Loucy (cell line): Measurements from ENCODE around the gene CHERP.
"Not testable (repeated sequence)": the region's sequence is repeated elsewhere in the genome, so short reads cannot be mapped to it uniquely, and the experiment has no call there.

Experiments
- H2AFZ ChIP-seq: fragments of 200-600 bp; sonication (generic); 2 replicates; pipeline ENCODE4 v1.6.0; 2016; ENCODE audit warnings: antibody characterized with exemption, mild to moderate bottlenecking, low read length, moderate library complexity
- H3F3A ChIP-seq: fragments of 200-600 bp; 2 replicates; pipeline ENCODE4 v1.6.0; 2016; ENCODE audit warnings: antibody characterized with exemption, low read depth, mild to moderate bottlenecking
- H3K27me3 ChIP-seq: fragments of 200-600 bp; sonication (generic); 2 replicates; pipeline ENCODE4 v1.6.1; 2014; ENCODE audit warnings: low read length, mild to moderate bottlenecking; ENCODE audit not compliant: insufficient read depth, poor library complexity, severe bottlenecking
- H3K36me3 ChIP-seq: fragments of 200-600 bp; sonication (generic); 2 replicates; pipeline ENCODE4 v1.6.1; 2016; ENCODE audit warnings: low read length; ENCODE audit not compliant: insufficient read depth
- H3K4me1 ChIP-seq: fragments of 200-600 bp; sonication (generic); 2 replicates; pipeline ENCODE4 v1.5.1; 2014; ENCODE audit warnings: low read length, mild to moderate bottlenecking; ENCODE audit not compliant: insufficient read depth, poor library complexity, severe bottlenecking
- H3K4me2 ChIP-seq: fragments of 200-600 bp; sonication (generic); 2 replicates; pipeline ENCODE4 v1.6.0; 2014; ENCODE audit warnings: antibody characterized with exemption, low read length, low read depth, mild to moderate bottlenecking; ENCODE audit not compliant: poor library complexity, severe bottlenecking
- H3K4me3 ChIP-seq: fragments of 200-600 bp; sonication (generic); 2 replicates; pipeline ENCODE4 v1.5.1; 2014; ENCODE audit warnings: low read length, mild to moderate bottlenecking, mixed read lengths; ENCODE audit not compliant: poor library complexity, severe bottlenecking
- H3K79me2 ChIP-seq: fragments of 200-600 bp; sonication (generic); 2 replicates; pipeline ENCODE4 v1.6.1; 2014; ENCODE audit warnings: low read length; ENCODE audit not compliant: insufficient read depth
- H3K9ac ChIP-seq: fragments of 200-600 bp; sonication (generic); 2 replicates; pipeline ENCODE4 v1.6.0; 2014; ENCODE audit warnings: mild to moderate bottlenecking, low read depth, low read length, moderate library complexity; ENCODE audit not compliant: poor library complexity, severe bottlenecking
- H3K9me2 ChIP-seq: fragments of 200-600 bp; sonication (generic); replicated peaks from 2 replicates; pipeline ENCODE4 v1.6.1; 2016; ENCODE audit warnings: low read depth, low read length, mixed read lengths
- H3K9me3 ChIP-seq: fragments of 200-600 bp; sonication (generic); 2 replicates; pipeline ENCODE4 v1.6.1; 2014; ENCODE audit warnings: mild to moderate bottlenecking, antibody characterized with exemption, low read length, low read depth; ENCODE audit not compliant: insufficient read depth
- H4K20me1 ChIP-seq: fragments of 200-600 bp; sonication (generic); 2 replicates; pipeline ENCODE4 v1.6.0; 2014; ENCODE audit warnings: antibody characterized with exemption, low read length, mild to moderate bottlenecking; ENCODE audit not compliant: insufficient read depth, poor library complexity, severe bottlenecking
- CTCF ChIP-seq: fragments of 200-600 bp; sonication (generic); conservative IDR thresholded peaks from 2 replicates; pipeline ENCODE4 v1.5.1; 2014; ENCODE audit warnings: mild to moderate bottlenecking, antibody characterized with exemption, low read length
- EZH2phosphoT487 ChIP-seq: fragments of 200-600 bp; IDR thresholded peaks from 2 replicates; pipeline ENCODE4 v1.6.1; 2018; ENCODE audit warnings: antibody characterized with exemption, mild to moderate bottlenecking, moderate library complexity, borderline replicate concordance

The CHERP gene

GRCh38 chr19:16496613-16496983 lies 45.6 kb downstream of the CHERP start:
- H3K9me2 ChIP-seq = no peaks in the 10 kb centered on the region
- no peaks in the 10 kb centered on the region for H4K20me1 ChIP-seq
- no peaks in the 10 kb centered on the region for H3K9me3 ChIP-seq
- H3K9ac ChIP-seq = peak overlapping the region; percentile 51
- peak overlapping the region; percentile 69 for H3K4me2 ChIP-seq
- H3F3A ChIP-seq = no peaks in the 10 kb centered on the region
- TF ChIP-seq CTCF (no peak), EZH2phosphoT487 (no peak)
- peak overlapping the region; percentile 97 for H2AFZ ChIP-seq
- peak overlapping the region; percentile 76 for H3K4me3 ChIP-seq
- H3K36me3 ChIP-seq = no peaks in the 10 kb centered on the region
- H3K4me1 ChIP-seq = peaks cover 5% of the 10 kb centered on the region
- no peaks in the 10 kb centered on the region for H3K27me3 ChIP-seq
- H3K79me2 ChIP-seq = no peaks in the 10 kb centered on the region

- H3K9ac ChIP-seq = peak within 1 kb of the TSS; percentile 51
- no peaks in the 10 kb centered on the region for H3K36me3 ChIP-seq
- TF ChIP-seq CTCF (no peak), EZH2phosphoT487 (no peak)
- H3K9me2 ChIP-seq = no peaks in the 10 kb centered on the region
- peak within 1 kb of the TSS; percentile 76 for H3K4me3 ChIP-seq
- no peaks in the 10 kb centered on the region for H3K9me3 ChIP-seq
- H3K79me2 ChIP-seq = no peaks in the 10 kb centered on the region
- peaks cover 5% of the 10 kb centered on the region for H3K4me1 ChIP-seq
- H3F3A ChIP-seq = no peaks in the 10 kb centered on the region
- H3K4me2 ChIP-seq = peak within 1 kb of the TSS; percentile 69
- no peaks in the 10 kb centered on the region for H3K27me3 ChIP-seq
- peak within 1 kb of the TSS; percentile 97 for H2AFZ ChIP-seq
- H4K20me1 ChIP-seq = no peaks in the 10 kb centered on the region
Measured at GRCh38 chr19:16495982-16496612, 46.1 kb downstream of the CHERP start, which contains the start of the genes C19orf44 and CALR3. TSS of gene C19orf44 (plus strand) at chr19:16496394. CDS start at chr19:16500793, 4,399 bp downstream. TSS of gene CALR3 (minus strand) at chr19:16496167. CDS start at chr19:16496129, 38 bp downstream.

- not testable (repeated sequence) for H3K79me2 ChIP-seq, H4K20me1 ChIP-seq, H3K9me3 ChIP-seq, H2AFZ ChIP-seq, H3F3A ChIP-seq, H3K27me3 ChIP-seq, H3K4me2 ChIP-seq, H3K4me3 ChIP-seq, H3K36me3 ChIP-seq, H3K9me2 ChIP-seq, H3K4me1 ChIP-seq, H3K9ac ChIP-seq
Measured at GRCh38 chr19:16486476-16486875, 55.8 kb downstream of the CHERP start.

GRCh38 chr19:16482745-16483144 lies 59.5 kb downstream of the CHERP start:
- Histone ChIP-seq H3K9me3 (no peaks in the 10 kb centered on the region), H3K4me2 (no peak overlapping the region), H3K4me1 (no peaks in the 10 kb centered on the region), H4K20me1 (no peaks in the 10 kb centered on the region), H3K9ac (no peak overlapping the region), H2AFZ (no peak overlapping the region), H3K79me2 (no peaks in the 10 kb centered on the region), H3K4me3 (no peak overlapping the region), H3K36me3 (no peaks in the 10 kb centered on the region), H3K9me2 (no peaks in the 10 kb centered on the region), H3K27me3 (no peaks in the 10 kb centered on the region), H3F3A (no peaks in the 10 kb centered on the region)
- no peak for TF ChIP-seq CTCF
- no peak for TF ChIP-seq EZH2phosphoT487
